IPS-20b (cell line): ENCODE data around the gene MMEL1.

Experiments used
- H3K27ac ChIP-seq: one replicate; pipeline ENCODE4 v1.5.1; 2013; ENCODE audit warnings: low read length
- H3K27me3 ChIP-seq: 2 replicates; pipeline ENCODE4 v1.6.1; 2013; ENCODE audit warnings: mild to moderate bottlenecking, low read length, inconsistent platforms; ENCODE audit not compliant: insufficient read depth
- H3K36me3 ChIP-seq: 2 replicates; pipeline ENCODE4 v1.6.1; 2013; ENCODE audit warnings: low read depth, mild to moderate bottlenecking, inconsistent platforms, low read length, moderate library complexity; ENCODE audit not compliant: insufficient read depth
- H3K4me1 ChIP-seq: 2 replicates; pipeline ENCODE4 v1.6.1; 2013; ENCODE audit warnings: mild to moderate bottlenecking, control low read depth, inconsistent platforms, low read length, moderate library complexity; ENCODE audit not compliant: insufficient read depth
- H3K4me3 ChIP-seq: 2 replicates; pipeline ENCODE4 v1.5.1; 2013; ENCODE audit warnings: mild to moderate bottlenecking, low read length, inconsistent platforms
- H3K9ac ChIP-seq: 2 replicates; pipeline ENCODE4 v1.6.1; 2013; ENCODE audit warnings: low read depth, mild to moderate bottlenecking, inconsistent platforms, low read length, moderate library complexity
- H3K9me3 ChIP-seq: 2 replicates; pipeline ENCODE4 v1.6.1; 2013; ENCODE audit warnings: mild to moderate bottlenecking, low read depth, low read length, inconsistent platforms; ENCODE audit not compliant: insufficient read depth

MMEL1 gene

DNA sequence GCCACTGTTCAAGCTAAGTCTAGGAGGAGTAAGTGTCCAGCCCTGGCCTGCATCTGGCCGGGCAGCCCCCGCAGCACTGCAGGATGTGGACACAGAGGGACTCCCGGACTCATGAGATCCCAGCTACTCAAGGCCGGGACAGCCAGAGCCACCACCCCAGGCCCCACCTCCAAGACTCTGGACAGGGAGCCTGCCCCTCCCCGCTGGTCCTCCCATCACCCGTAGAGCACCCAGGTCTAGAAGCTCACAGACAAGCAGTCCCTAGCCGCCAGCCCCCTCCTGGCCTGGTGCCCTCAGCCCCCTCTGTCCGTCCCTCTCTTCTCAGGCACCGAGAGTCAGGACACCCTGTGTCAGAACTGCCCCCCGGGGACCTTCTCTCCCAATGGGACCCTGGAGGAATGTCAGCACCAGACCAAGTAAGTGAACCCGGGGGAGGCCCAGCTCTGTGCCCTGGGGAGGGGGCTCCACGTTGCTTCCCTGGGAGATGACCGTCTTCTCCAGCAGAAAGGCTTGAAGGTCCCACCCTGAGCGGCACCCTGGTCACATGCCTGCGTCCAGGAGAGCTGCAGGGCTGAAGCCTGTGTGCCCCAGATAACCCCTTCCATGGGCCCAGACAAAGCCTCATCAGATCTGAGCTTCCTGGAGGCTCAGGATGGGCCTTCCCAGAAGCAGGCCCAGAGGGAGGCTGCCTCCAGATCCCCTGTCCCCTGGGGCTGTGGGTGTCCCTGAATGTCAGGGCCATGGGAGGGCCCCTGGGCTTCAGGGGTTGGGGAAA is 72.3 kb downstream of the MMEL1 start:
- Histone ChIP-seq H3K4me3 (no peak overlapping the region), H3K27me3 (no peaks in the 10 kb centered on the region), H3K9ac (no peak overlapping the region), H3K9me3 (no peaks in the 10 kb centered on the region), H3K27ac (no peak overlapping the region), H3K36me3 (no peaks in the 10 kb centered on the region), H3K4me1 (no peaks in the 10 kb centered on the region)

DNA sequence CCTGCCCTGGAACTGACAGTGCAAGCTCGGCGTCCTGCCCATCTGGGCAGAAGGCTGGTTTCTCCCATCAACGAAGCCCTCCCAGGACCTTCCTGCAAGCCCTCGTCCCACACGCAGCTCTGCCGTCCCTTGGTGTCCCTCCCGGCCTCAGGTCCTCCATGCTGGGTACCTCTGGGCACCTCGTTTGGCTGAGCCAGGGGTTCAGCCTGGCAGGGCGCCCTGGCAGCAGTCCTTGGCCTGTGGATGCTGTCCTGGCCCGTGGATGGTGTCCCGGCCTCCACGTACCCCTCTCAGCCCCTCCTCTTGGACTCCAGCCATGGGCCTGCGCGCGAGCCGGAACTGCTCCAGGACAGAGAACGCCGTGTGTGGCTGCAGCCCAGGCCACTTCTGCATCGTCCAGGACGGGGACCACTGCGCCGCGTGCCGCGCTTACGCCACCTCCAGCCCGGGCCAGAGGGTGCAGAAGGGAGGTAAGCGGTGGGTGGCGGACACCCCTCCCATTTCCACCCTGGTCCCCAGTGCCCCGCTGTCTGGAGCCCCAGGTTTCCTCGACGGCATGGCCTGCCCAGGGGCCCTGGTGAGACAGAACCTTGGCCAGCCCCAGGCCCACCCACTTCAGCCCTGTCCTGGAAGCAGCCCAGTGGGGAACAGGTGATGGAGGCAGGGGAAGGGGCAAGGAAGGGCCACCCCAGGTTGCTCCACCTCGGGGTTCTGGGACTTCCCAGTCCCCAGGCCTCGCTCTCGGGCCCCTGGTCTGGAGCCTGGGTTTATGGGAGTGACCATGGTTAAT is 73.1 kb downstream of the MMEL1 start:
- no peaks in the 10 kb centered on the region for H3K9me3 ChIP-seq
- no peaks in the 10 kb centered on the region for H3K36me3 ChIP-seq
- no peak overlapping the region for H3K4me3 ChIP-seq
- no peak overlapping the region for H3K27ac ChIP-seq
- H3K27me3 ChIP-seq = no peaks in the 10 kb centered on the region
- H3K9ac ChIP-seq = no peak overlapping the region
- no peaks in the 10 kb centered on the region for H3K4me1 ChIP-seq

DNA sequence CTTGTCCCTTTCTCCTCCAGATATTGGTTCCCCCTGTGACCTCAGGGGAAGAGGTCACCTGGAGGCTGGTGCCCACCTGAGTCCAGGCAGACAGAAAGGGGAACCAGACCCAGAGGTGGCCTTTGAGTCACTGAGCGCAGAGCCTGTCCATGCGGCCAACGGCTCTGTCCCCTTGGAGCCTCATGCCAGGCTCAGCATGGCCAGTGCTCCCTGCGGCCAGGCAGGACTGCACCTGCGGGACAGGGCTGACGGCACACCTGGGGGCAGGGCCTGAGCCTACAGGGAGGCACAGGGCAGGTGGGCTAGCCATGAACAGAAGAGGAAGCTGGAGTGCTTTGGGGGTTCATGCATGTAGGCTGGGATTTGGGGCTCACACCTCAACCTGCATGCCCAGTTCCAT is 74.0 kb downstream of the MMEL1 start:
- Histone ChIP-seq H3K9ac (no peak overlapping the region), H3K36me3 (no peaks in the 10 kb centered on the region), H3K27me3 (no peaks in the 10 kb centered on the region), H3K4me3 (no peak overlapping the region), H3K9me3 (no peaks in the 10 kb centered on the region), H3K27ac (no peak overlapping the region), H3K4me1 (no peaks in the 10 kb centered on the region)

DNA sequence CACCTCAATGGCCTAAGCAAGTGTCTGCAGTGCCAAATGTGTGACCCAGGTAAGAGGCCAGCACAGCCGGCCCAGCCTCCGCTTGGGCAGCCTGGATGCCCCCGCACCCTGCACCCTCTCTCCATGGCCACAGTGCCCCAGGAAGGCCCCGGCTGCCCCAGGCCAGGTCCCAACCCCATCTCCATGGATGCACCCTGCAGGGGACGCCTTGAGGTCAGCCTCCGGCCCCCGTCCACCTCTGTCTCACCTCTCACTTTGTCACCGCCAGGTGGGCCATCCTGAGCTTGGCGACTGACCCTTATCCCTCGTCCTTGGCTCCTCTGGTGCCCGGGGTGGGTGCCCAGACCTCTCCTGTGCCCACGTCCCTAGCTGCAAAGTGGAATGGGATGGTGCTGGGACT is 74.4 kb downstream of the MMEL1 start:
- Histone ChIP-seq H3K9ac (no peak overlapping the region), H3K4me1 (no peaks in the 10 kb centered on the region), H3K27me3 (no peaks in the 10 kb centered on the region), H3K9me3 (no peaks in the 10 kb centered on the region), H3K36me3 (no peaks in the 10 kb centered on the region), H3K27ac (no peak overlapping the region), H3K4me3 (no peak overlapping the region)

DNA sequence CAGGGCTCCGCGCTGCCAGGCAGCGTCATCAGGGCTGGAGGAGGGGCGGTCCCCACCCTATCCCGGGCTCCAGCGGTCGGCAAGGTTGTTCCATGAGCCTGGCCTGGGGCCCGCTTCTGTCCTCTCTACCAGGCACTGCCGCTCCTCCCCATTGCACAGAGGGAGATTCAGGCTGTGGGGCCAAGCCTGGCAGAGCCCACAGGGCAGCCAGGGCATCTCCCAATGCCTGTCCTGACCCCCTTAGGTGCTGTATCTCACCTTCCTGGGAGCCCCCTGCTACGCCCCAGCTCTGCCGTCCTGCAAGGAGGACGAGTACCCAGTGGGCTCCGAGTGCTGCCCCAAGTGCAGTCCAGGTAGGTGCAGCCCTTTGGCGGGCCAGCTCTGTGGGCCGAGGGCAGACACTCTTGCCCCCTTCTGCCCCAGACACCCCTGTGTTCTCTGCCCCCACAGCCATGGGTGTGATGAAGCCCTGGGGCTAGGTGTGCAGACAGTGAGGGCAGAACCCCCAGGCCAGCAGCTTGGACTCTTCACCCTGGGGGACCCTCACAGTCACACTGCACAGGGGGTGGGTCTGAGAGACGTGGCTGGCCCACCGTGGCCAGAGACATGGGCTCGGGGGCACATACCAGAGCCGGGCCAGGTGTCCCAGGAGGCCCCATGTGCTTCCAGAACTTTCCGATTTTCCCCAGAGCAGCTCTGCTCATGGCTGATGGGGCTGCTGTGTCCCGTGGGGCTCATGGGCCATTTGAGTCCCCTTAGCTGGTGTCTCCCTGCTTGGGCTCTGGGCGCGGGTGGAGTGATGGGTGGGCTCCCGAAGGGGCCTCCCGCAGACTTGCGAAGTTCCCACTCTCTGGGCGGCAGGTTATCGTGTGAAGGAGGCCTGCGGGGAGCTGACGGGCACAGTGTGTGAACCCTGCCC is 75.1 kb downstream of the MMEL1 start:
- H3K4me1 ChIP-seq = no peaks in the 10 kb centered on the region
- H3K36me3 ChIP-seq = no peaks in the 10 kb centered on the region
- no peaks in the 10 kb centered on the region for H3K27me3 ChIP-seq
- no peak overlapping the region for H3K27ac ChIP-seq
- no peak overlapping the region for H3K4me3 ChIP-seq
- H3K9ac ChIP-seq = no peak overlapping the region
- no peaks in the 10 kb centered on the region for H3K9me3 ChIP-seq

DNA sequence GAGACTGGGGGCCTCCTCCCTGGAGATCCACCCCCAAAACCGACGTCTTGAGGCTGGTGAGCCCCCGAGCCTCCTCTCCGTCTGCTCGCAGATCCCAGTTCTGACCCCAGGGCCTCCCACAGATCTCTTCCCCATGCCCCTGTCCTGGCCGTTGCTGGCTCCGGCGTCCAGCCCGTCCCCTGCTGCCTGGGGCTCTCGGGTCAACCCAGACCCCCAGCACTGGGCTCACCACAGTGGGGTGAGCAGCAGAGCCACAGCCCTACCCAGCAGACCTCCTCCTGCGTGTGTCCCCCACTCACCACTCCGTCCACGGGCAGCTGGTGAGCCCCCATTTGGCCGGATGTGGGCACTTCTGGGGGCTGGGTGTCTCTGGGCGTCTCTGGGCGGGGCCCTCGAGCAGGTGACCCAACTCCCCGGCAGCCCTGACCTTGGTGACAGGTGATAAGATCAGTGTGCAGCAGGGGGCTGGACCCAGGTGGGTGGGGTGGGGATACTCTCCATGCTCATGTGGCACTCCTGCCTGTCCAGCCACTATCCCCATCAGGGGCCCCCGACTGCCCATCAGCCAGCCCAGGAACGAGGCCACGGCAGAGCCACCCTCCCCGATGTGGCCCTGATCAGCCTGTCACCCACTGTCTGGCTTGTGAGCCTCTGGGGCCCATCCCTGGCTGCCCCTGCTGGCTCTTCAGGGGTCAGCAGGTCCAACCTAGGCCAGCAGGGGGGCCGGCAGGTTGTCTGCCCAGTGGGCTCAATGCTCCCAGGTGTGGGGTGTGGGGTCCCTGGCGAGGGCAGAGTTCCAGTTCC is 75.9 kb downstream of the MMEL1 start:
- Histone ChIP-seq H3K9me3 (no peaks in the 10 kb centered on the region), H3K4me3 (no peak overlapping the region), H3K36me3 (no peaks in the 10 kb centered on the region), H3K27me3 (no peaks in the 10 kb centered on the region), H3K27ac (no peak overlapping the region), H3K4me1 (no peaks in the 10 kb centered on the region), H3K9ac (no peak overlapping the region)

DNA sequence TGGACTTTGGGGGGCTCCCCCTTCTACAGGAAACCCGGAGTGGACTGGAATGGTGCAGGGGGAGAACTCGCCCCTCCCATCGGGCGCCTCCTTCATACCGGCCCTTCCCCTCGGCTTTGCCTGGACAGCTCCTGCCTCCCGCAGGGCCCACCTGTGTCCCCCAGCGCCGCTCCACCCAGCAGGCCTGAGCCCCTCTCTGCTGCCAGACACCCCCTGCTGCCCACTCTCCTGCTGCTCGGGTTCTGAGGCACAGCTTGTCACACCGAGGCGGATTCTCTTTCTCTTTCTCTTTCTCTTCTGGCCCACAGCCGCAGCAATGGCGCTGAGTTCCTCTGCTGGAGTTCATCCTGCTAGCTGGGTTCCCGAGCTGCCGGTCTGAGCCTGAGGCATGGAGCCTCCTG is 76.5 kb downstream of the MMEL1 start, which contains the start of gene TNFRSF14:
TSS of gene TNFRSF14 (plus strand) at position 95 of the 401 bp plus-strand sequence. CDS start at position 389, 294 bp downstream.
- Histone ChIP-seq H3K36me3 (no peaks in the 10 kb centered on the region), H3K4me1 (no peaks in the 10 kb centered on the region), H3K27ac (no peak within 1 kb of the TSS), H3K9ac (no peak within 1 kb of the TSS), H3K27me3 (no peaks in the 10 kb centered on the region), H3K9me3 (no peaks in the 10 kb centered on the region), H3K4me3 (no peak within 1 kb of the TSS)

DNA sequence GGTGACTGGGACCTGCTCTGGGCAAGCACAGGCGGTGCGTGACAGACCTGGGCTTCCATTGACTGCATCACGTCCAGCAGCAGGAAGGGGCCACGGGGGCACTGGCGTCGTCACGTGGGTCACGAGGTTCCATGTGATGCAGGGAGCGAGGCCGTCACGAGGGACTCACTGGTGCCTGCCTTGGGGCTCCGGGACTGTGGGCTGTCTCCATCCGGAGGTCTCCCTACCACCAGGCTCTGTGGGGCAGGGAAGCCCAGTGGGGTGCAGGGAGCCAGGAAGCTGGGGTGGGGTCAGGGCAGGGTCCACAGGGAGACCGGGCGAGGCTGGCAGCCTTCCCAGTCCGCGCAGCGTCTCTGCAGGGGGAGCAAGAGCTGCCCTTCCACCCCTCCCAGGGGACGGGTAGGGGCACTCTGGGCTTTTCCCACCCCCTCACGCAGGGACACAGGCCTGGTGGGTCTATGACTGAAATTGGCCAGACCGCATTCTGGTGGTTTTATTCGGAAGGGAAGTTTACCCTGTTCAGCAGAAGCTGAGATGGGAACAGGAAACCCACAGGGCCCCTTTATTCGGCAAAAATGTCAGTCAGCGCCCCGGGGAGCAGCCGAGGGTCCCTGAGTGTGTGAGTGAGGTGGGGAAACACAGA is 77.1 kb downstream of the MMEL1 start:
- Histone ChIP-seq H3K36me3 (no peaks in the 10 kb centered on the region), H3K9ac (no peak overlapping the region), H3K4me3 (no peak overlapping the region), H3K9me3 (no peaks in the 10 kb centered on the region), H3K4me1 (no peaks in the 10 kb centered on the region), H3K27me3 (no peaks in the 10 kb centered on the region), H3K27ac (no peak overlapping the region)

DNA sequence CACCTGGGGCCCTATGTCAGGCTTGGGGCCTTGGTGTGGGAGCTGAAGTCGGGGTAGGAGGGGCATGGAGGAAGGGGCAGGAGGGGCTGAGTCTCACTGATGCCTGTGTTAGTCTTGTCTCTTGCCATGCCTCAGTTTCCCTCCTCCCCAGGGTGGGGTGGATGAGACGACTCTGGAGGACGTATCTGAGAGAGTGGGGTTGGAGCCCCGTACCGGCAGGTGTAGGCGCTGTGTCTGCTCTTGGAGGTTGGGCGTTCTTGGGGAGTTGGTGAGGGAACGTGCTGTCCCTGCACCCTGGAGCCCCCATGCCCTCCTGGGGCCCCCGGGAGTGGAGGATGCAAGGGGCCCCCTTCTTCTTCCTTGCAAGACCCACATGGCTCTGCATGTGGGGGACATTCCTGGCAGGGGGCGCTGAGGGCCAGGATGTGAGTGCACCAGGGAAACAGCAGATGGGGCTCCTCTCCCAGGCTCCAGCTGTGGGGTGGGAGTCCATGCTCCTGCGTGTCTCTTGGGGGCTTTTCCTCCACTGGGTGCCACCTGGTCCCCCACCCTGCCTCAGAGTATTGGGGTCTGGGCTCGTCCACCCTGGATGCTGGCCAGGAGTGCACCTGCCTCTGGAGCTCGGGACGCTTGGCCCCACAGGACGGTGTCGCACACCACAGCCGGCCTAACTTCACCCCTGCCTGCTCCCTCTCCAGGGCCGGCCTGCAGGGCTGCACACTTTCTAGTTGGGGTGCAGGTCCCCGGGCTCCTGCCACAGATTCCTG is 78.0 kb downstream of the MMEL1 start:
- no peaks in the 10 kb centered on the region for H3K9me3 ChIP-seq
- no peaks in the 10 kb centered on the region for H3K27me3 ChIP-seq

DNA sequence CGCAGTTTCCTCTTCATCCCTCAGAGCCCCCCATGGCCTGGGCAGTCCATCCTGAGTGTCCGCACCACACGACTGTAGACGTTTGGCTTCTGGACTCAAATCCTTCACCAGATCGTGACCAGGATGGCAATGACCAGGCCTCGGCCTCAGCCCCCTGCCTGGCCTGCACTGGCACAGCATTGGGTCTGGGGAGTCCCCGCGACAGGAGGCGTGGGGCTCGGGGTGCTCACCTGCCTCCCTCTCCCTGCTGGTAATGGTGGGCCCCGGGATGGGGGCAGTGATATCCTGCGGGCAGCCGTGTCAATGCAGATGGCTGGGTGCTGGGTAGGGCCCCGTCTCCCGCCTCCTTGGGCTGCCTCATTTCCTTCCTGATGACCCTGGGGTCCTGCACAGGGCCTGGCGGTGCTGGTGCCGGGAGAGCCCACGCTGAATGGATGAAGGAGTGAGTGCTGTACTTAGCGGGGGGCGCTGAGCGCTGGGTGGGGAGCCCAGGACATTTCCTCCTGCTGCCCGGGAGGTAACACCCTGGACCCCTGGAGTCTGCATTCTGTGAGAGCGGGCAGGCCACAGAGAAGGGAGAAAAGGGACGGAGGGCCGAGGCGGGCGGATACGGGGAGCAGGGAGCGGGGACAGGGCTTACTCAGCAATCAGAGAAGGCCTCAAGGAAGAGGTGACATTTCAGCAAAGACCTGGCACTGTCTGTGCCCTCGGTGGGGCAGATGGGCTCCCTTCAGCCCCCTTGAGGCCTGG is 78.8 kb downstream of the MMEL1 start:
- H3K9ac ChIP-seq = no peak overlapping the region

More for the DNA sequence above, 78.0 kb downstream of the MMEL1 start:
- Histone ChIP-seq H3K9ac (no peak overlapping the region), H3K36me3 (no peaks in the 10 kb centered on the region), H3K27ac (no peak overlapping the region), H3K4me3 (no peak overlapping the region), H3K4me1 (no peaks in the 10 kb centered on the region)

More for the DNA sequence above, 78.8 kb downstream of the MMEL1 start:
- Histone ChIP-seq H3K4me1 (no peaks in the 10 kb centered on the region), H3K4me3 (no peak overlapping the region), H3K27me3 (no peaks in the 10 kb centered on the region), H3K36me3 (no peaks in the 10 kb centered on the region), H3K9me3 (no peaks in the 10 kb centered on the region), H3K27ac (no peak overlapping the region)
